HG03469 (cell line): Measurements from ENCODE around the gene GOLM1.

ENCODE experiments used
- ATAC-seq: cut with Tn5 transposase; IDR thresholded peaks from one replicate; pipeline ENCODE4 v1.9.1; 2021; ENCODE audit warnings: mild to moderate bottlenecking, moderate library complexity, moderate number of reproducible peaks; ENCODE audit not compliant: unreplicated experiment

GOLM1 gene

GRCh38 chr9:85994191-85994590, 105.2 kb downstream of the GOLM1 start:
- ATAC-seq, result no peak

- no peak for ATAC-seq
Measured at GRCh38 chr9:85987236-85987635, 112.1 kb downstream of the GOLM1 start.

- no peak for ATAC-seq
Measured at GRCh38 chr9:85984457-85984856, 114.9 kb downstream of the GOLM1 start.

- ATAC-seq, result no peak
Measured at GRCh38 chr9:85981369-85981768, 118.0 kb downstream of the GOLM1 start.

- ATAC-seq, result no peak
Measured at GRCh38 chr9:85978496-85978895, 120.9 kb downstream of the GOLM1 start.
